ENCODE measurements around the gene KRT84.

Gene KRT84

GRCh38 chr12:52380271-52380694, 5.2 kb downstream of the KRT84 start:
- H3K9me3 ChIP-seq (ENCODE audit: control insufficient read depth, low read length): no peaks in the 10 kb centered on the region
- no peak overlapping the region for H3K4ac ChIP-seq (ENCODE audit: low read depth in 1 of 2, low read length in 2 of 2)
- H3K14ac ChIP-seq (ENCODE audit: low read length in 2 of 2): peak overlapping the region in 1 of 2 experiments; percentile 71
- WGBS: 52% methylated on average over 15 of the region's 15 CpGs
- H3K36me3 ChIP-seq (ENCODE audit: control insufficient read depth in 1 of 2, insufficient read depth in 2 of 2, low read depth in 1 of 2, low read length in 2 of 2): no peaks in the 10 kb centered on the region
- no peak overlapping the region for H2BK120ac ChIP-seq (ENCODE audit: low read depth, low read length)
- no peak overlapping the region for H2BK15ac ChIP-seq (ENCODE audit: low read depth, poor library complexity, severe bottlenecking)
- no peak overlapping the region for H3K23ac ChIP-seq (ENCODE audit: low read length in 2 of 2)
- H3K4me1 ChIP-seq (ENCODE audit: control insufficient read depth, insufficient read depth, low read depth, low read length): peaks cover 1% of the 10 kb centered on the region
- no peak overlapping the region for H4K91ac ChIP-seq (ENCODE audit: low read length)
- DNase-seq: peak; percentile 16
- no peak overlapping the region for H4K8ac ChIP-seq (ENCODE audit: low read length)
- H3K27me3 ChIP-seq (ENCODE audit: control insufficient read depth in 1 of 2, insufficient read depth in 1 of 2, low read length in 2 of 2): peaks cover 77 to 80% of the 10 kb centered on the region in 2 experiments
- H3K18ac ChIP-seq (ENCODE audit: low read depth in 1 of 2, low read length in 2 of 2): no peak overlapping the region
- peak overlapping the region in 1 of 2 experiments; percentile 20 for H3K4me3 ChIP-seq (ENCODE audit: insufficient read depth in 1 of 2, low read depth in 1 of 2, low read length in 2 of 2)
- H3K79me1 ChIP-seq (replicated peaks; ENCODE audit: low read length, poor library complexity, severe bottlenecking): no peaks in the 10 kb centered on the region
- no peak overlapping the region for H2BK12ac ChIP-seq (ENCODE audit: low read length in 2 of 2)
- no peak overlapping the region for H3K27ac ChIP-seq (ENCODE audit: low read length, poor library complexity, severe bottlenecking)
- H2AFZ ChIP-seq (ENCODE audit: low read depth, low read length): no peak overlapping the region
- H2AK5ac ChIP-seq (ENCODE audit: low read length, severe bottlenecking): no peak overlapping the region
- no peak overlapping the region for H3K9ac ChIP-seq (ENCODE audit: low read length)
- no peak overlapping the region for H3K4me2 ChIP-seq (ENCODE audit: low read length, poor library complexity, severe bottlenecking)
- no peak overlapping the region for H2BK5ac ChIP-seq (ENCODE audit: low read depth, low read length, poor library complexity, severe bottlenecking)

DNA sequence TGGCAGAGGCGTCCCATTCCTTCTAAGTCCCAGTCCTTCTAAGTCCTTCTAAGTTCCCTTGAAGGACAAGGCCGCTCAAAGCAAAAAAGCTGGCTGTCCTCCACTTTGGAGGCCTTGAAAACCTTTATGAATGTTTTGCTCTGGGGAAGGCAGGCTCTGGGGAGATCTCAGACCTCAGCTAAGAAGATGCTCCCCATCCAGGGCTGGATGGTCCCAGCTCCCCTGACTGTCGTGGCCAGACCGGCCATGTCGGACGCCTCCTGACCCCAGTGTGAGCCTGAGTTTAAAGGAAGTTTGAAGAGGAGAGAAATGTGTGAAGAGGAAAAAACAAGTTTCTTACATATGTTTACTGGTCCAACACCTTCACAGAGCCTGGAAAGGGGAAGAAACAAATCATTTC, 5.9 kb downstream of the KRT84 start:
- no peak overlapping the region for H2BK15ac ChIP-seq (ENCODE audit: low read depth, poor library complexity, severe bottlenecking)
- no peak overlapping the region for H3K23ac ChIP-seq (ENCODE audit: low read length in 2 of 2)
- 52% methylated on average over 2 of the region's 6 CpGs for WGBS
- H3K9me3 ChIP-seq (ENCODE audit: control insufficient read depth, low read length): no peaks in the 10 kb centered on the region
- no peak overlapping the region for H2BK120ac ChIP-seq (ENCODE audit: low read depth, low read length)
- H3K79me1 ChIP-seq (replicated peaks; ENCODE audit: low read length, poor library complexity, severe bottlenecking): no peaks in the 10 kb centered on the region
- H2BK5ac ChIP-seq (ENCODE audit: low read depth, low read length, poor library complexity, severe bottlenecking): no peak overlapping the region
- no peak overlapping the region for H3K14ac ChIP-seq (ENCODE audit: low read length in 2 of 2)
- H3K36me3 ChIP-seq (ENCODE audit: control insufficient read depth in 1 of 2, insufficient read depth in 2 of 2, low read depth in 1 of 2, low read length in 2 of 2): no peaks in the 10 kb centered on the region
- peaks cover 73 to 74% of the 10 kb centered on the region in 2 experiments for H3K27me3 ChIP-seq (ENCODE audit: control insufficient read depth in 1 of 2, insufficient read depth in 1 of 2, low read length in 2 of 2)
- H3K4me1 ChIP-seq (ENCODE audit: control insufficient read depth, insufficient read depth, low read depth, low read length): peaks cover 1% of the 10 kb centered on the region
- H2BK12ac ChIP-seq (ENCODE audit: low read length in 2 of 2): no peak overlapping the region
- H3K4ac ChIP-seq (ENCODE audit: low read depth in 1 of 2, low read length in 2 of 2): no peak overlapping the region
- DNase-seq: no peak
- H4K91ac ChIP-seq (ENCODE audit: low read length): no peak overlapping the region
- H3K9ac ChIP-seq (ENCODE audit: low read length): no peak overlapping the region
- H3K4me3 ChIP-seq (ENCODE audit: insufficient read depth in 1 of 2, low read depth in 1 of 2, low read length in 2 of 2): no peak overlapping the region
- no peak overlapping the region for H3K27ac ChIP-seq (ENCODE audit: low read length, poor library complexity, severe bottlenecking)
- H4K8ac ChIP-seq (ENCODE audit: low read length): no peak overlapping the region
- H3K4me2 ChIP-seq (ENCODE audit: low read length, poor library complexity, severe bottlenecking): no peak overlapping the region
- H2AFZ ChIP-seq (ENCODE audit: low read depth, low read length): no peak overlapping the region
- no peak overlapping the region for H3K18ac ChIP-seq (ENCODE audit: low read depth in 1 of 2, low read length in 2 of 2)
- no peak overlapping the region for H2AK5ac ChIP-seq (ENCODE audit: low read length, severe bottlenecking)

- no peak overlapping the region for H2AFZ ChIP-seq (ENCODE audit: low read depth, low read length)
- H3K23ac ChIP-seq (ENCODE audit: low read length in 2 of 2): no peak overlapping the region
- H3K4me3 ChIP-seq (ENCODE audit: insufficient read depth in 1 of 2, low read depth in 1 of 2, low read length in 2 of 2): peak overlapping the region in 1 of 2 experiments; percentile 20
- H2BK120ac ChIP-seq (ENCODE audit: low read depth, low read length): no peak overlapping the region
- H2AK5ac ChIP-seq (ENCODE audit: low read length, severe bottlenecking): no peak overlapping the region
- H3K4me2 ChIP-seq (ENCODE audit: low read length, poor library complexity, severe bottlenecking): no peak overlapping the region
- H3K79me1 ChIP-seq (replicated peaks; ENCODE audit: low read length, poor library complexity, severe bottlenecking): no peaks in the 10 kb centered on the region
- H3K27me3 ChIP-seq (ENCODE audit: control insufficient read depth in 1 of 2, insufficient read depth in 1 of 2, low read length in 2 of 2): peaks cover 61 to 65% of the 10 kb centered on the region in 2 experiments
- H2BK12ac ChIP-seq (ENCODE audit: low read length in 2 of 2): no peak overlapping the region
- no peak overlapping the region for H2BK15ac ChIP-seq (ENCODE audit: low read depth, poor library complexity, severe bottlenecking)
- DNase-seq: no peak
- H3K4ac ChIP-seq (ENCODE audit: low read depth in 1 of 2, low read length in 2 of 2): no peak overlapping the region
- H3K36me3 ChIP-seq (ENCODE audit: control insufficient read depth in 1 of 2, insufficient read depth in 2 of 2, low read depth in 1 of 2, low read length in 2 of 2): no peaks in the 10 kb centered on the region
- 87% methylated on average over 15 of the region's 19 CpGs for whole genome bisulfite sequencing
- H4K8ac ChIP-seq (ENCODE audit: low read length): no peak overlapping the region
- H4K91ac ChIP-seq (ENCODE audit: low read length): no peak overlapping the region
- no peak overlapping the region for H3K14ac ChIP-seq (ENCODE audit: low read length in 2 of 2)
- peaks cover 1% of the 10 kb centered on the region for H3K4me1 ChIP-seq (ENCODE audit: control insufficient read depth, insufficient read depth, low read depth, low read length)
- H3K27ac ChIP-seq (ENCODE audit: low read length, poor library complexity, severe bottlenecking): no peak overlapping the region
- H3K18ac ChIP-seq (ENCODE audit: low read depth in 1 of 2, low read length in 2 of 2): no peak overlapping the region
- H3K9ac ChIP-seq (ENCODE audit: low read length): no peak overlapping the region
- peaks cover 6% of the 10 kb centered on the region for H3K9me3 ChIP-seq (ENCODE audit: control insufficient read depth, low read length)
- H2BK5ac ChIP-seq (ENCODE audit: low read depth, low read length, poor library complexity, severe bottlenecking): no peak overlapping the region
Measured at GRCh38 chr12:52378091-52378490, 7.4 kb downstream of the KRT84 start.

GRCh38 chr12:52377266-52377665, 8.2 kb downstream of the KRT84 start:
- Histone ChIP-seq H2BK15ac (ENCODE audit: low read depth, poor library complexity, severe bottlenecking) (no peak overlapping the region), H3K9ac (ENCODE audit: low read length) (no peak overlapping the region), H3K27ac (ENCODE audit: low read length, poor library complexity, severe bottlenecking) (no peak overlapping the region), H3K4me2 (ENCODE audit: low read length, poor library complexity, severe bottlenecking) (no peak overlapping the region), H3K36me3 (ENCODE audit: control insufficient read depth in 1 of 2, insufficient read depth in 2 of 2, low read depth in 1 of 2, low read length in 2 of 2) (no peaks in the 10 kb centered on the region), H3K79me1 (replicated peaks; ENCODE audit: low read length, poor library complexity, severe bottlenecking) (no peaks in the 10 kb centered on the region), H2BK5ac (ENCODE audit: low read depth, low read length, poor library complexity, severe bottlenecking) (no peak overlapping the region), H3K9me3 (ENCODE audit: control insufficient read depth, low read length) (peaks cover 6% of the 10 kb centered on the region), H2AFZ (ENCODE audit: low read depth, low read length) (no peak overlapping the region), H2BK12ac (ENCODE audit: low read length in 2 of 2) (no peak overlapping the region), H4K91ac (ENCODE audit: low read length) (no peak overlapping the region), H3K18ac (ENCODE audit: low read depth in 1 of 2, low read length in 2 of 2) (no peak overlapping the region), H3K14ac (ENCODE audit: low read length in 2 of 2) (no peak overlapping the region), H4K8ac (ENCODE audit: low read length) (no peak overlapping the region), H2AK5ac (ENCODE audit: low read length, severe bottlenecking) (no peak overlapping the region), H3K4me1 (ENCODE audit: control insufficient read depth, insufficient read depth, low read depth, low read length) (peaks cover 1% of the 10 kb centered on the region), H3K4ac (ENCODE audit: low read depth in 1 of 2, low read length in 2 of 2) (no peak overlapping the region), H3K27me3 (ENCODE audit: control insufficient read depth in 1 of 2, insufficient read depth in 1 of 2, low read length in 2 of 2) (peaks cover 53 to 58% of the 10 kb centered on the region in 2 experiments), H3K23ac (ENCODE audit: low read length in 2 of 2) (no peak overlapping the region), H2BK120ac (ENCODE audit: low read depth, low read length) (no peak overlapping the region), H3K4me3 (ENCODE audit: insufficient read depth in 1 of 2, low read depth in 1 of 2, low read length in 2 of 2) (no peak overlapping the region)
- no peak for DNase-seq
- WGBS: 79% methylated on average over 8 of the region's 8 CpGs
